ENCODE measurements around the gene PIMREG.

The PIMREG gene, protein sequence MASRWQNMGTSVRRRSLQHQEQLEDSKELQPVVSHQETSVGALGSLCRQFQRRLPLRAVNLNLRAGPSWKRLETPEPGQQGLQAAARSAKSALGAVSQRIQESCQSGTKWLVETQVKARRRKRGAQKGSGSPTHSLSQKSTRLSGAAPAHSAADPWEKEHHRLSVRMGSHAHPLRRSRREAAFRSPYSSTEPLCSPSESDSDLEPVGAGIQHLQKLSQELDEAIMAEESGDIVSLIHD

DNA sequence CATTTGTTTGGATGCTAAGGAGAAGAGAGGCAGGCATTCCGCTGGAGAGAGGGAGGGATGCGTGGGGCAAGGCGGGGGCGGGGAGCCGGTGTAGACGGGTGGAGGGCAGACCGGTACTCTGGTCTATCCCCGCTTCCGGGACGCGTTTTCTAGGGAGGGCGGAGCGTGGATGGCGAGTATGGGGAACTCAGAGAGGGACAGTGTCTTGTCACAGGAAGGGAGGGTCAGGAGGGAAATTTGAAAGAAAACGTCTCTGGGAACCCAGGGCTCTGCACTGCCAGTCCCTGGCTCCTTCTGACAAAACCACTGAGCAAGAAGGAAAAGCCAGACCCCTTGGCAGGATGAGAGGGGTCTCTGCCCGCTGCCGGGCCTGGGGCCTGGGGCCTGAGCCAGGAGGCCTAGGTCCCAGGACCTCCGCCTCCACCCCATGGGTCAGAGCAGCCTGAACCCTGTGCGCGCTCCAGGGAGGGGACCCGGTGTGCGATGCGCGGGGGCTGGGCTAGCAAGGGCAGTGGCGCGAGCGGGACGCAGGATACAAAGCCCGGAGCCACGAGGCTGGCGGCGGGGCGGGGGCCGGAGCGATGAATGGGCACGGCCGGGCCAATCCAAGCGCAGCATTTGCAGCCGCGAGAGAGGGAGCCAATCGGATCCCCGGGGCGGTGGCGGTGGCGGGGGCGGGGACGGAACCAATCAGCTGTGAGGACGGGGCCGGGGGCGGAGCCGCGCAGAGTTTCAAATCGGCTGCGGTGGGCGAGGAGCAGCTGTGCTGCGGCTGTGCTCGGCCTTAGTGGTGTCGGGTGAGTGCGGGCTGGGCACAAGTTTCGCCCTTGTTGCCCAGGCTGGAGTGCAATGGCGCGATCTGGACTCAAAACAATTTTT, at the start of gene PIMREG:
PIMREG (plus strand) TSS at position 764 of the 879 bp plus-strand sequence. CDS start 656 bp downstream, outside the sequence.
- Histone ChIP-seq H3K36me3 (ENCODE audit: control insufficient read depth, low read depth, low read length) (peaks cover 36% of the 10 kb centered on the region), H3K27ac (ENCODE audit: low read length) (peak within 1 kb of the TSS; percentile 88), H3K27me3 (ENCODE audit: control insufficient read depth, insufficient read depth, low read length) (no peaks in the 10 kb centered on the region), H3K4me3 (ENCODE audit: low read length) (peak within 1 kb of the TSS; percentile 92), H3K9me3 (ENCODE audit: control insufficient read depth, low read depth, low read length) (no peaks in the 10 kb centered on the region), H3K9ac (ENCODE audit: low read length) (peak within 1 kb of the TSS; percentile 88), H3K4me1 (ENCODE audit: control insufficient read depth, low read depth, low read length) (peaks cover 31% of the 10 kb centered on the region)

DNA sequence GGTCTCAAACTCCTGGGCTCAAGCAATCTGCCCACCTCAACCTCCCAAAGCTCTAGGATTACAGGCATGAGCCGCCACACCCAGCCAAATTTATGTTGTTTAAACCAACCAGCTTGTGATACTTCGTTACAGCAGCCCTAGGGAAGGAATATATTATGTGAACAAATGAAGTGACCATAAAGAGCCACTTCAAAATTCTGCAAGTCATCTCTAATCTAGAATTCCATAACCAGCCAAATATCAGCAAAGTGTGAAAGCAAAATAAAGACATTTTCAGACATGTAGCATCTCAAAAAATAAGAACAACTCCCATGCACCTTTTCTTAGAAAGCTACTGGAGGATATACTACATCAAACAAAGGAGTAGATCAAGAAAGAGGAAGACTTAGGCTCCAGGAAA, 45.3 kb upstream of the PIMREG start:
- H3K27me3 ChIP-seq (ENCODE audit: control insufficient read depth, insufficient read depth, low read length): no peaks in the 10 kb centered on the region
- peaks cover 7% of the 10 kb centered on the region for H3K4me1 ChIP-seq (ENCODE audit: control insufficient read depth, low read depth, low read length)
- H3K9me3 ChIP-seq (ENCODE audit: control insufficient read depth, low read depth, low read length): no peaks in the 10 kb centered on the region
- no peaks in the 10 kb centered on the region for H3K36me3 ChIP-seq (ENCODE audit: control insufficient read depth, low read depth, low read length)
- H3K4me3 ChIP-seq (ENCODE audit: low read length): no peak overlapping the region
- H3K9ac ChIP-seq (ENCODE audit: low read length): no peak overlapping the region
- no peak overlapping the region for H3K27ac ChIP-seq (ENCODE audit: low read length)

DNA sequence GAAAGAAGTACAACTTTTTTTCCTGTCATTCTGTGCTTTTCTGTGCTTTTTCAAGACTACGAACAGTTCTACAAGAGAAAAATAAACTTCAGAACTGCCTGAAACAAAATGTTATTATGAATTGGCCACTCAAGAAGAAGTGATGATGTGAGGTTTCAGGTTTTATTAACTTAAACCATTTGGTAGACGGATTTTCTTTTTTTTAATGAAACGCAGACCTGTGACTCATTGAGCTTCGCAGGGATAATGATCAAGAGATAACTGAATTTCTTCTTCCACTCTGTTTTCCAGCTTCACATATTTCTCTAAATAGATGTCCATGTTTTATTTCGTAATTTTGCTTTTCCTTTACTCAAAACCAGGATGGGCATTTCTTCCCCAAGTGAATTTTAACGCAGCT, 42.0 kb upstream of the PIMREG start:
- no peaks in the 10 kb centered on the region for H3K27me3 ChIP-seq (ENCODE audit: control insufficient read depth, insufficient read depth, low read length)
- no peaks in the 10 kb centered on the region for H3K36me3 ChIP-seq (ENCODE audit: control insufficient read depth, low read depth, low read length)
- no peak overlapping the region for H3K27ac ChIP-seq (ENCODE audit: low read length)
- no peak overlapping the region for H3K9ac ChIP-seq (ENCODE audit: low read length)
- H3K4me3 ChIP-seq (ENCODE audit: low read length): no peak overlapping the region
- no peaks in the 10 kb centered on the region for H3K9me3 ChIP-seq (ENCODE audit: control insufficient read depth, low read depth, low read length)
- H3K4me1 ChIP-seq (ENCODE audit: control insufficient read depth, low read depth, low read length): no peaks in the 10 kb centered on the region

DNA sequence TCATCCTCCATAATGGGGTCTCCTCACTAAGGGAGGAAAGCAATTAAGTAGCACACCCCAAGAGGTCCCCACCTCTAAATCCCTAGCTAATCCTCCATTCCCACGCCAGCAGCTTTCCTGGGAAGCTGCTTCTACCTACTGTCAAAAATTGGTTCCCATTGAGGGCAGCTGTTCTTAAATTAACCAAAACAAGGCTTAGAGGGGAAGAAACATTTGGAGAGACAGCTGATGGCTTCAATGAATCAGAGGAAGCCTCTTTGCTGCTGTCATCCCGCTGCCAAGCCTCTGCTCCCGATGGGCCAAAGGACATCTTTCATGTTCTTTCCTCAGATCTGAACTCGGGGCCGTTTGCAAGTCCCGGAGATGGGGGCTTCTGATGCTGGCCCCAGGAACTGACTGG, 36.0 kb upstream of the PIMREG start:
- H3K27ac ChIP-seq (ENCODE audit: low read length): no peak overlapping the region
- no peak overlapping the region for H3K9ac ChIP-seq (ENCODE audit: low read length)
- H3K4me1 ChIP-seq (ENCODE audit: control insufficient read depth, low read depth, low read length): no peaks in the 10 kb centered on the region
- H3K36me3 ChIP-seq (ENCODE audit: control insufficient read depth, low read depth, low read length): no peaks in the 10 kb centered on the region
- no peaks in the 10 kb centered on the region for H3K27me3 ChIP-seq (ENCODE audit: control insufficient read depth, insufficient read depth, low read length)
- no peaks in the 10 kb centered on the region for H3K9me3 ChIP-seq (ENCODE audit: control insufficient read depth, low read depth, low read length)
- no peak overlapping the region for H3K4me3 ChIP-seq (ENCODE audit: low read length)

DNA sequence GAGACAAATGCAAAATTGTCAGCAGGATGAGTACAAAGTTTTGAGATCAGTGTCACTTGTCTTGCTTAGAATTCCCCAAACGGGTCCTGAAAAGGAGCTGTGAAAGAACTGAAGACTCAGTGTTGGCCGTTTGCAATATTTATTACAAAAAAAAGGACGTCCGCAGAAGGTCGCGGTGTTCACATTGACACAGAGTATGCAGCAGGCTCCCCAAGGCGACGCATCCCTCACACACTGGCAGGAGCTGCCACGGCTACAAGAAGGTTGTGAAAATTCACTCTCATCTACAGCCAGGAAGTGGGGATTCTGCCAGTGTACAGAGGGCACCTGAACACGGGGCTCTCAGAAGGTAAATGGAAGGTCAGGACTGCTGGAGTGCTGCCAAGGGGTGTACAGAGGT, 35.5 kb upstream of the PIMREG start:
- Histone ChIP-seq H3K4me1 (ENCODE audit: control insufficient read depth, low read depth, low read length) (no peaks in the 10 kb centered on the region), H3K27me3 (ENCODE audit: control insufficient read depth, insufficient read depth, low read length) (no peaks in the 10 kb centered on the region), H3K9me3 (ENCODE audit: control insufficient read depth, low read depth, low read length) (no peaks in the 10 kb centered on the region), H3K36me3 (ENCODE audit: control insufficient read depth, low read depth, low read length) (no peaks in the 10 kb centered on the region), H3K27ac (ENCODE audit: low read length) (no peak overlapping the region), H3K4me3 (ENCODE audit: low read length) (no peak overlapping the region), H3K9ac (ENCODE audit: low read length) (no peak overlapping the region)

DNA sequence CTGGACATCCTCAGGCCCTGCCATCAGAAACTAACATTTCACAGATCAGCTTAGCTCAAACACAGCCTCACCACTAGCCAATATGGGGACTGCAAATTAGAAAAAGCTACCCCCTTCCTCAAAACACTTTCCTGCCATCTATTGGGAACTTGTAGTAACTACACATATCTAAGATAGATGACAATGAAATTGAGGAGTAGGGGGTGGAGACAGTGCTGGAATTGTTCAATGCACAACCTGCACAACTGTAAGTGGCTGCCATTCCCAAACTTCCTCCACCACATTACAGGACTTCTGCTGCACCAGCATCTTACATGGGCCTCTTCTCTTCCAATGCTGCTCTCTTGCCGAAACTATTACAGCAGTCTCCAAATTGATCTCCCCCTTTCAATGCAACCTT, 31.2 kb upstream of the PIMREG start:
- Histone ChIP-seq H3K27me3 (ENCODE audit: control insufficient read depth, insufficient read depth, low read length) (no peaks in the 10 kb centered on the region), H3K4me1 (ENCODE audit: control insufficient read depth, low read depth, low read length) (no peaks in the 10 kb centered on the region), H3K4me3 (ENCODE audit: low read length) (no peak overlapping the region), H3K36me3 (ENCODE audit: control insufficient read depth, low read depth, low read length) (no peaks in the 10 kb centered on the region), H3K9ac (ENCODE audit: low read length) (no peak overlapping the region), H3K9me3 (ENCODE audit: control insufficient read depth, low read depth, low read length) (no peaks in the 10 kb centered on the region), H3K27ac (ENCODE audit: low read length) (no peak overlapping the region)

DNA sequence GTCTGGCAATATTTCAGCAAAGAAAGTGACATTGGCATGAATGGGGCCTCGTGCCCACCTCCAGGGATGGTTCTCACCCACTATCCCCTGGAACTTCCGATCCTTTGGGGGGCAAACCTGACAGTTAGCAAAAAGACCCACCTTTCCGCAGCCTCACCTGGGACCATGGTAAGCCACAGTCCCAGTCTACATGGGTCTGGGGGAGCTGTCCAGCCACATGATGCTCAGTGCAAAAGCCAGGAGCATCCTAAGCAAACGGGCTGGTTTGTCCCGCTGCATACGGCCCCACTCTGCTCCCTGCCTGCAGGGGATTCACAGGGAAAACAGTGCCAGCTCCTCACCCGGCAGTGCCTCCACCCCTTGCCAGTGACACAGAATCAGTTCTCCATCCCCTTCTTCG, 28.6 kb upstream of the PIMREG start:
- H3K4me1 ChIP-seq (ENCODE audit: control insufficient read depth, low read depth, low read length): peaks cover 3% of the 10 kb centered on the region
- no peak overlapping the region for H3K9ac ChIP-seq (ENCODE audit: low read length)
- no peak overlapping the region for H3K4me3 ChIP-seq (ENCODE audit: low read length)
- H3K27ac ChIP-seq (ENCODE audit: low read length): no peak overlapping the region
- no peaks in the 10 kb centered on the region for H3K9me3 ChIP-seq (ENCODE audit: control insufficient read depth, low read depth, low read length)
- H3K36me3 ChIP-seq (ENCODE audit: control insufficient read depth, low read depth, low read length): no peaks in the 10 kb centered on the region
- no peaks in the 10 kb centered on the region for H3K27me3 ChIP-seq (ENCODE audit: control insufficient read depth, insufficient read depth, low read length)

DNA sequence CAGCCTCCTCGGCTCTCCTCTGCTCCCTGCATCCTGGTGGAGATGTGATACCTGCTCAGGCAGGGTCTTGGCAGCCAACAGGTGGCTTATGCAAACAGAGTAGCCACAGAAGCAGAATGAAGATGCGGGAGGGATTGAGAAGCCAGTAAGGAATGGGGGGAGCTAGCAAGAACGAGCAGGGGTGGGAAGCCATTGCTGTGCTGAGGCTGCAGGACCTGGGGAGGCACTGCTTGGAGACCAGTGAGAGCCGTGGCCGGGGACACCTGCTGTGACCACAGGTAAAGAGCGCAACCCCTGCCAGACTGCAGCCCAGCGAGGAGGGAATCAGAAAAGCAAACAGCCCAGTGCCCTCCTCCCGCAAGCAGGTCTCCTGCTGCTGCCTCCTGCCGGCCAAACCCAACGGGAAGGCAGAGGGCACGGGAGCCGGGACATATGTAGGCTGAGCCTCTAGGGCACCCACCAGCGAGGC, 24.0 kb upstream of the PIMREG start:
- no peak overlapping the region for H3K27ac ChIP-seq (ENCODE audit: low read length)
- H3K27me3 ChIP-seq (ENCODE audit: control insufficient read depth, insufficient read depth, low read length): no peaks in the 10 kb centered on the region
- no peak overlapping the region for H3K4me3 ChIP-seq (ENCODE audit: low read length)
- no peaks in the 10 kb centered on the region for H3K36me3 ChIP-seq (ENCODE audit: control insufficient read depth, low read depth, low read length)
- H3K9me3 ChIP-seq (ENCODE audit: control insufficient read depth, low read depth, low read length): no peaks in the 10 kb centered on the region
- no peak overlapping the region for H3K9ac ChIP-seq (ENCODE audit: low read length)
- peaks cover 3% of the 10 kb centered on the region for H3K4me1 ChIP-seq (ENCODE audit: control insufficient read depth, low read depth, low read length)

DNA sequence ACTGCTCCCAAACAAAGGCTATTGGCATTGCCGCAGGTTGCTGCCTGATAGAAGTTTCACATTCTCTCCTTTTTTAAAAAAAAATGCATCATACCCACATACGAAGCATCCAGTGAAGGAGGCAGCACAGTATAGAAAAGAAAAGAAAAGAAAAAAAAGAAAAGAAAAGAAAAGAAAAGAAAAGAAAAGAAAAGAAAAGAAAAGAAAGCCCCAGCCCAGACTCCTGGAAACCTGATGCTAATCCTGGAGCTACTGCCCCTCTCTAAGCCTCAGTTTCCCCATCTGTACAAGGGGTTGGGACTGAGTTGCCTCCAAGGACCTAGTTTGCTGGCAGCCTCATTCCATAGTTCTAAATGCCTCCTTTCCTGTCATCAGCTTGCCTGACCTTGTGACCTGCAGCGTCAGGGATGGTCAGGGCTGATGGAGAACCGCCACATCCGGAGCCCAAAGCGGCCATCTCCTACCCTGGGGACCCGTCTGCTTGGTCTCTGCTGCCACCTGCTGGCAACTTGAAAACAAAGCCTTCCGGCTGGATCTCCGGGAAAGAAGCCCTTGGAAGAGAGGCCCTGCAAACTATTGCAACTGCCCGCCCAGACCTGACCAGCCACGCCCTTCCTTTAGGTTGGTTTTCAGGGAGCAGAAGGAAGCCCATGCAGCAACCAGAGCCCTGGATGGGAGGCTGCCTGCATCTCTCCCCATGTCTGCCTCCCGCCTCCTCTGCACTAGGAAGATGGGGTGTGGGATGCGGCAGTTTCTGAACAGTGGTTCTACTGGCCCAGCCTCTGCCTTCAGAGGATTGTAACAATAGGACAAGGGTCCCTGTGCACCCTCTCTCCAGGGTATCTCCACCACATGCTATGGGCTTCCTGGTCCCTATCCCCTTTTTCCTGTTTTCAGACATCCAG, 22.3 kb upstream of the PIMREG start:
- Histone ChIP-seq H3K36me3 (ENCODE audit: control insufficient read depth, low read depth, low read length) (no peaks in the 10 kb centered on the region), H3K9ac (ENCODE audit: low read length) (no peak overlapping the region), H3K9me3 (ENCODE audit: control insufficient read depth, low read depth, low read length) (no peaks in the 10 kb centered on the region), H3K4me3 (ENCODE audit: low read length) (no peak overlapping the region), H3K4me1 (ENCODE audit: control insufficient read depth, low read depth, low read length) (peaks cover 3% of the 10 kb centered on the region), H3K27me3 (ENCODE audit: control insufficient read depth, insufficient read depth, low read length) (no peaks in the 10 kb centered on the region), H3K27ac (ENCODE audit: low read length) (no peak overlapping the region)

DNA sequence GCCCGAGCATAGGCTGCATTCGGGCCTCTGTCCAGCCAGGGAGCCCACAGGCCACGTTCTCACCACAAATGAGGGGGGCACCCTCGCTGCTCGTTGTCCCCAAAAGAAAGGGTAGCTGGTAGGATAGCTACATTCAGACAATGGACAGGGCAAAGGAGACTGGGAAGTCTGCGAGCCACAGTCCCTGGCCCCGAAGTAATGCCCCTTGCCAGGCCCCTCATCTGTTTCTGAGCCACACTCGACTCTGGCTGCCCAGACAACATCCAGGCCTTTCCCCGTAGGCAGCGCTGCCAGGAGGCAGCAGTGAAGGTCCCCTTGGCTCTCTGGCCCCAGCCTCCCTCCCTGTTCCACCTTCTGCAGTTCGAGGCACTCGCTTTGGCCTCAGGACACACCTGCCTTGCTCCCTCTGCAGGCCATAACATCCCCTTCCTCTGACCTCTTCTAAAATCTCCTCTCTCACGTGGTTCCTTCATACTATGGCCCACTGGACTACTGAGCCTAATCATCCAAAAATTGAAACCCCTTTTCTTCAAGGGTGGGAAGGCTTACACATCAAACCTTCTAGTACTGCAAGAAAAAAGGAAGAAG, 21.5 kb upstream of the PIMREG start:
- Histone ChIP-seq H3K9me3 (ENCODE audit: control insufficient read depth, low read depth, low read length) (no peaks in the 10 kb centered on the region), H3K9ac (ENCODE audit: low read length) (no peak overlapping the region), H3K4me1 (ENCODE audit: control insufficient read depth, low read depth, low read length) (peaks cover 3% of the 10 kb centered on the region), H3K36me3 (ENCODE audit: control insufficient read depth, low read depth, low read length) (no peaks in the 10 kb centered on the region), H3K4me3 (ENCODE audit: low read length) (no peak overlapping the region), H3K27ac (ENCODE audit: low read length) (no peak overlapping the region), H3K27me3 (ENCODE audit: control insufficient read depth, insufficient read depth, low read length) (no peaks in the 10 kb centered on the region)

DNA sequence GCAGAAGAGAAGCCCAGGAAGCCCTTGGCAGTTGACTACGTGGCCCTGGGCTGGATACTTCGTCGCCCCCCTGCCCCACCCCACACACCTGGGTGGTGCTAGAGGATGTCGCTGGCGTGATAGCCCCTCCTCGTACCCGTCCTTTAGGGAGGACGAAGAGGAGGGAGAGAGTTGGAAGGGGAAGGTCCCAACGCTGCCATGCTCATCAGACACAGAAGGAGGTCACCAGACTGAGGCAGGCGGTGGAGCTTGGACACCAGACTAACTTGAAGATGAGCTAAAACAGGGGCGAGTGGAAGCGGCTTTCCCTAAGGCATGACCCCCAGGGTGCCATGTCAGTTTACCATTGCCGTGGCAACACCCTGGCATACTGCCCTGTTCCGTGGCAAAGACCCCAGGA, 20.3 kb upstream of the PIMREG start:
- Histone ChIP-seq H3K27ac (ENCODE audit: low read length) (no peak overlapping the region), H3K4me3 (ENCODE audit: low read length) (no peak overlapping the region), H3K4me1 (ENCODE audit: control insufficient read depth, low read depth, low read length) (peaks cover 3% of the 10 kb centered on the region), H3K27me3 (ENCODE audit: control insufficient read depth, insufficient read depth, low read length) (no peaks in the 10 kb centered on the region), H3K9ac (ENCODE audit: low read length) (no peak overlapping the region), H3K9me3 (ENCODE audit: control insufficient read depth, low read depth, low read length) (no peaks in the 10 kb centered on the region), H3K36me3 (ENCODE audit: control insufficient read depth, low read depth, low read length) (no peaks in the 10 kb centered on the region)
